ENCODE results near the gene NCBP2L. TPM values are rescaled to one million over a fixed set of nuclear protein-coding genes. Genes with fewer than 3 reads are reported as not detected.

NCBP2L gene
- total RNA-seq, result not detected
- long read RNA-seq, result 0 reads

- ATAC-seq, result no peak
- DNase-seq, result no peak
- intact Hi-C loops (cut with DNase I, micrococcal nuclease), result loop anchor here in 1 of 2 donors (5.0 kb wide), 2 partner anchors 60 to 120 kb away; no protein-coding TSS in a partner anchor
Observed at GRCh38 chrX:107777536-107777832, at the start of gene NCBP2L. TSS of gene NCBP2L (plus strand) at chrX:107777733. CDS start at chrX:107794221, 16,488 bp downstream.

DNA sequence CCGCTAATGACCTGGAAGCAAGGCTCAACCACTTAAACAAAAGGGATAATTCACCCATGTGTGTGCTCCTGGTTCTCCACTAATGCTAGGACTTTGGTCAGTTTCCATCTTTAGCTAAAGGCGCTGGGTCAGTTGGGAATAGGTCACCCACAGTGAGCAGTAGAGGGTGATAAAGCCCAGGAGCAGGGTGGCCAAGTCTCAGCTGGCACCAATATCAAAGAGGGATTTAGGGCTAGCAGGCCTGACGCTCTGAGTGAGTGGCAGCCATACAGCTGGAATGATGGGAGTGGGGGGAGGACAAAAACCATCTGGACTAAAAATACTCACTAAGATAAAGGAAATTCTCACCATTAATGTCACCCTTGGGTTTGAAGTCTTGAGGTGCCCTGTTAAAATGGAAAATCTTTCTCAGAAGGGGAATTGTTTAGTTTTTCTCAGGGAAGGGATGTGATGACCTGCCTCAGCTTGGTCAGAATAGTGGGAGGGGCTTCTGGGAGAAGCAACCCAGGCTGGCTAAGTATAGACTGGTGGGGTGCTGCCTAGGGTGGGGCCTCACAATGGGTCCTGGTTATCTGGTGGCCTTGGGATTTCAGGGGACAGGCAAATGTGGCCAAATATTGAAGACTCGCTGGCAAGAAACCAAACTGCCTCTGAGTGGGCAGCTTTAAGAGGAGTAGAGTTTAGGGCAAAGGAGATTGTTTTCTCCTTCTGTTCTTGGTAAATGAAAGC is 49.0 kb upstream of the NCBP2L start:
- ATAC-seq (no peak), DNase-seq (no peak)
- intact Hi-C loops (cut with DNase I, micrococcal nuclease), result no loop called here

GRCh38 chrX:107729558-107730297 is 47.8 kb upstream of the NCBP2L start:
- ATAC-seq, result no peak
- DNase-seq, result no peak
- intact Hi-C loops (cut with DNase I, micrococcal nuclease), result no loop called here

- intact Hi-C loops (cut with DNase I, micrococcal nuclease), result no loop called here
- DNase-seq (no peak), ATAC-seq (no peak)
Observed at GRCh38 chrX:107730298-107730655, 47.3 kb upstream of the NCBP2L start.

GRCh38 chrX:107730991-107731766 is 46.4 kb upstream of the NCBP2L start:
- DNase-seq (no peak), ATAC-seq (no peak)
- intact Hi-C loops (cut with DNase I, micrococcal nuclease), result no loop called here

GRCh38 chrX:107731831-107732502 is 45.6 kb upstream of the NCBP2L start:
- DNase-seq (peak; percentile 77 to 84), ATAC-seq (peak; percentile 87)
- intact Hi-C loops (cut with DNase I, micrococcal nuclease), result no loop called here

GRCh38 chrX:107733686-107734085 is 43.8 kb upstream of the NCBP2L start:
- intact Hi-C loops (cut with DNase I, micrococcal nuclease), result no loop called here
- no peak for DNase-seq
- no peak for ATAC-seq

DNA sequence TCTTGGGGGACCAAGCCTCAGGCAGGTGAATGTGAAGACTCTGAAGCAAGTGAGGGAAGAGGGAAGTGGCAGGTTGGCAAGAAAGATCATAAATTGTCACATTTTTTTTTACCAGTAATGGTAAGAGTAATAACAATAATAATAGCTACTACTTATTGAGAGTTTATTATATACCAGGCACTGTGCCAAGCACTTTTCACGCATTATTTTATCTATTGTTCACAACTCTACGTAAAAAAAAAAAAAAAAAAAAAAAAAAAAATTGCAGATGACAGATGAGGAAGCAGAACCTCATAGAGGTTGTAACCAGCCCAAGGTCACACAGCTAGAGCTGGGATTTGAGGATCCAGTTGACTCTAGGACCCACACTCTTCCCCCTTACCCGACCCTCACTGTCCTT is 42.9 kb upstream of the NCBP2L start:
- no peak for DNase-seq
- intact Hi-C loops (cut with DNase I, micrococcal nuclease), result no loop called here
- ATAC-seq, result no peak

DNA sequence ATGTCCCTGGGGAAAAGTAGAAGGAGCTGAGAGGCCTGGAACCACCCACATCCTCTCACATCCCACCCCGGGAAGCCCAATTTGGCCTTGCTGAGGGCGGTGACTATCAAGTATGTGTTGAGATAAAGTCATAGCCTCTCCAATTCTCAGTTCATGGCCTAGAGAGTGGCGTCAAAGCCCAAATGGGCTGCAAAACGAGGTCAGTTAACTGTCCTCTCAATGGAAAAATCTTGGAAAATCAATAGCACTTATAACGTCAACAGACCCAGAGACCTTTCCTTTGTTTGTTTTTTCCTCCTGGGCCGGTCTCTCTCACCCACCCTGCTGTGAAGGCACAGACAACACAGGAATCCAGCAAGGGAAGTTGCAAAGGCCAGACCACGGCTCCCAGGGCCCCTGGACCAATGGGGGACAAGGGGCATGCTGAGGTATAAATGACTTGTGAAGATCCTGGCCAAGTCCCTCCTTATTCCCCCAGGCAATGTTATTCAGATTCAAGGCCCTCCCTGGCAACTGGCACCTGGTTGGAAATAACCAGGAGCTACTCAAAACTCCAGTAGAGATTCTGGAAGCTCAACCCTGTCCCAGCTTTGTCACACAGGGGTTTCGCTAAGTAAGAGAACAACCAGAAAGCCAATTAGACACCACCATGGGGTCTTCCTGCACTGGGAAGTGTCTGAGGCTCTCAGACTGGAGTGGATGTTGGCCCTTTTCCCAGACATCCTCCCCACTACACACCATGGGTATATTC is 40.6 kb upstream of the NCBP2L start:
- ATAC-seq (no peak), DNase-seq (no peak)
- intact Hi-C loops (cut with DNase I, micrococcal nuclease), result no loop called here

- intact Hi-C loops (cut with DNase I, micrococcal nuclease), result no loop called here
- no peak for DNase-seq
- ATAC-seq, result no peak
Observed at GRCh38 chrX:107738272-107738671, 39.3 kb upstream of the NCBP2L start.

DNA sequence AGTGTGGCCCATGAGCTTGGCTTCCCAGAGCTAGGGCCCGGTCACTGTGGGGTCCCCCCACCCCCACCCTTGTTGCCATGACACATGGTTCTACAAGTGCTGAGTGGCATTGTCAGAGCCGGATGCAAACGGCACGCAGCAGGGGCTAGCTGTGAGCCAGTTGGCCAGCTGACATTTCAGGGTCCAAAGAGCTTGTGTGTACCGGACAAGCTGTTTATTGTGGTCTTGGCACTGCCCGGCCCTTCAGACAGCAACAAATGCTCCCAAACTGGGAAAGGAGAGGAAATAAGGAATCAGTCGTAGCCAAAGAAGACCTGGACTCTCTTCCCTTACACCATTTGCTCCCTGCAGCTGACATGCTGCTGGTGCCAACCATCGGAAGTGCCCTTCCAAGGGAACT is 38.8 kb upstream of the NCBP2L start:
- intact Hi-C loops (cut with DNase I, micrococcal nuclease), result no loop called here
- ATAC-seq (no peak), DNase-seq (no peak)

DNA sequence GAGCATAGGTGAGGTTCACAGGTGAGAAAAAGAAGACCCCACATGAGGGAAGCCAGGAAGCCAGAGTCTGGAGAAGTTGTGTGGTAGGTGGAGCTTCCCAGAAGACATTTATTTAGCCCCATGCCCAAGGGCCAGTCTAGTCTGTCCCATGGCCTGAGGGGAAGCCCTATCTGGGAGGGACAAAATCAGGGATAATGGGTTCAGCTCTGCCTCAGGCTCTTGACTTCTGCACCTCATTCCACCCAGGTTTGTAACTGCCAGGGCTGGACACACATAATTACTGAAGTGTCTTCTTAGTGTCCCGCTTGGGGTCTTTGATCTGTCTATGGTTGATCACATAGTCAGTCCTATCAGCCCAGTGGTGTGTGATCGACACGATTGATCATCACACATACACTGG is 38.0 kb upstream of the NCBP2L start:
- ATAC-seq, result no peak
- intact Hi-C loops (cut with DNase I, micrococcal nuclease), result no loop called here

GRCh38 chrX:107741404-107741790 is 36.1 kb upstream of the NCBP2L start:
- intact Hi-C loops (cut with DNase I, micrococcal nuclease), result no loop called here
- DNase-seq (peak in 1 of 2 donors; percentile 15), ATAC-seq (no peak)

More for the DNA sequence above, 38.0 kb upstream of the NCBP2L start:
- no peak for DNase-seq

DNA sequence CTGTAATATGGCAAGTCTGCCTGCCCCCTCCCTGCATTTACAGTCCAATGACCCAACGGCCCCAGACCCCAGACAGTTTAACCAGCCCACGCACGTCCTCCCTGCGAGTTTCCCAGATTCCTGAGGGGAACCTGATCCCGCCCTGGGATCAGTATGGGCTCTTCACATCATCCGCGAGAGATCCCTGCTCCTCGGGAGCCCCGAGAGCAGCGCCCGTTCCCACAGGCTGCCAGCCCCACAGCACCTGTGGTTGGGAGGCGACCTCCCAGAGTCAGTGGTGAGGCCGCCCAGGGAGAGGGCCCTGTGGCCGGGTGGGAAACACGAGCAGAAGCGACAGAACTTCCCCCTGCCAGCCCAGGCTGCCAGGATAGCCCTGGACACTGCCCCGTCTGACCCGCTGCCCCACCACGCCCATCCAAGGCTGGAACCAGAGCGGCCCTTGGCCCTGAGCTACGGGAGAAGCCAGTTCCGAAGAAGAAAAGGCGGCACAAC is 34.8 kb upstream of the NCBP2L start:
- peak in 1 of 2 donors; percentile 44 for DNase-seq
- intact Hi-C loops (cut with DNase I, micrococcal nuclease), result no loop called here
- peak; percentile 58 for ATAC-seq

GRCh38 chrX:107743995-107744394 is 33.5 kb upstream of the NCBP2L start:
- intact Hi-C loops (cut with DNase I, micrococcal nuclease), result no loop called here
- no peak for ATAC-seq
- DNase-seq, result no peak

DNA sequence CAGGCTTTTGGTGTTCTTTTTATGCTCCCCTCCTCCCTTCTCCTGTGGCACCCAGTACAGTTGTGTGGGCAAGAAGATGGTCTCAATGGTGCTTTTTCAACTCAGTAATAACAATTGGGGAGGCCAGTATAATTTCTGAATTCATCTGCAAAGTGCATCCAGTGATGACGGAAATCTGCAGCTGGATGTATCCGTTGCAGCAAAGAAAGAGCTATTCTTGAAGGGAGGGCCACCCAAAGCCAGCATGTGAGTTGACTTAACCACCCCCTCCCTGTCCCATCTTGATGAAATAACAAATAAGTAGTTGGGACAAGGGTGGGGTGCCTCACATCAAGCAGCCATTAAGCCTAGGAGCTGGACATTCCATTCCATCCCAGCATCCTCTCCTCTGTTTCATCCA is 32.7 kb upstream of the NCBP2L start:
- no peak for DNase-seq
- intact Hi-C loops (cut with DNase I, micrococcal nuclease), result no loop called here
- ATAC-seq, result no peak

GRCh38 chrX:107747596-107748161 is 29.9 kb upstream of the NCBP2L start:
- DNase-seq, result peak; percentile 23 to 43
- intact Hi-C loops (cut with DNase I, micrococcal nuclease), result no loop called here
- peak; percentile 87 for ATAC-seq

DNA sequence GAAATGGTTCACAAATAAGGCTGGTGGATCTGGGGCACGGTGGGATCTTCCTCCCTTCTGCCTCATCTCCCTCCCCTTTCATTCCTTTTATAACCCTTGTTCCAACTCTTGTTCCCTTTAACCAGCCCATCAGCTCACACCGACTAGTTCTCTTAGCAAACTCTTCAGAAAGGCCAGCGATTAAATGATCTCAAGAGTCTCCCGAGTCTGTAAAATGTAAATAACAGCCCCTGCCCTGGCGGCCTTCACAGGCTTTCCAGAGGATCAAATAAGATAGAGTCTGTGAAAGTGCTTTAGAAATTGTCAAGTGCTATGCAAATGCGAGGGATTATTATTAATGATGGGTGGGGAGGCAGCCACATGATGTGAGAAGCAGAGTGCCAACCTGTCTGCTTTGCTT is 29.0 kb upstream of the NCBP2L start:
- DNase-seq (no peak), ATAC-seq (no peak)
- intact Hi-C loops (cut with DNase I, micrococcal nuclease), result no loop called here

Measured in left colon (tissue), 2 donors.